ENCODE results near the gene NFATC1. TPM values are rescaled to one million over a fixed set of nuclear protein-coding genes. Genes with fewer than 3 reads are reported as not detected.

The NFATC1 gene
- total RNA-seq, 6 donors from 2014 or later = 13.6 to 39.5 (median 20.3) TPM

DNA sequence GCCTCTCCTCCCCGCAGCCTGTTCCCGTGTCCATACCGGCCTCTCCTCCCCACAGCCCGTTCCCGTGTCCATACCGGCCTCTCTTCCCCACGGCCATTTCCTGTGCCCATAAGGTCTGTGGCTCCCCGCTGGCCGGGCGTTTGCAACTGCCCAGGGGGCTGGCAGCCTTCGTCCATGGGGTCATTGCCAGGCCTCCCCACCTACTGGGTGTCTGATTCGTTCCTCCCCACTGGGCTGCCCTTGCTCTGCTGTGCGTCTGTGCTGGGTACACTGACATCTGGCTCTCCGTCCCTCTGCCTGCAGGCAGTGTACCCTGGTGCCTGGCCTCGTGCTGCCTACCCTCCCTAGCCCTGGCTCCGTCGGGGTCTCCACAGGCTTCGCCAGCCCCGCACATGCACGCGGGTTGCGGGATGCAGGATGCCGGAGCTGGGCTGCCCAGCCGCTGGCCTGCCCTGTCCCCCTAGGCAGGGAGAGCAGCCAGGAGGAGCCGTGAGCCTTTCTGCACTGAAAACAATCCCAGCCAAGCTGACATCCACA lies 67.8 kb downstream of the NFATC1 start:
- 82 to 94% methylated on average over 15 to 25 of the region's 25 CpGs for WGBS, 2 donors
- H3K4me1 ChIP-seq = peaks cover 10 to 30% (median 16%) of the 10 kb centered on the region in 4 donors
- H3K27ac ChIP-seq = no peak overlapping the region
- H3K27me3 ChIP-seq = no peaks in the 10 kb centered on the region
- no peak for ATAC-seq (ENCODE audit: low FRiP score in 2 of 2)
- H3K4me3 ChIP-seq = no peak overlapping the region
- no peaks in the 10 kb centered on the region for H3K9me3 ChIP-seq
- H3K36me3 ChIP-seq = peaks cover 0 to 43% (median 24%) of the 10 kb centered on the region in 4 donors
- peak in 1 of 2 donors; percentile 66 for DNase-seq
- TF ChIP-seq EP300 (IDR thresholded peaks at IDR 0.05) = no peak
- TF ChIP-seq POLR2AphosphoS5 (IDR thresholded peaks at IDR 0.05) = no peak
- TF ChIP-seq POLR2A (IDR thresholded peaks at IDR 0.05) = no peak
- TF ChIP-seq CTCF (IDR thresholded peaks at IDR 0.05) = no peak

DNA sequence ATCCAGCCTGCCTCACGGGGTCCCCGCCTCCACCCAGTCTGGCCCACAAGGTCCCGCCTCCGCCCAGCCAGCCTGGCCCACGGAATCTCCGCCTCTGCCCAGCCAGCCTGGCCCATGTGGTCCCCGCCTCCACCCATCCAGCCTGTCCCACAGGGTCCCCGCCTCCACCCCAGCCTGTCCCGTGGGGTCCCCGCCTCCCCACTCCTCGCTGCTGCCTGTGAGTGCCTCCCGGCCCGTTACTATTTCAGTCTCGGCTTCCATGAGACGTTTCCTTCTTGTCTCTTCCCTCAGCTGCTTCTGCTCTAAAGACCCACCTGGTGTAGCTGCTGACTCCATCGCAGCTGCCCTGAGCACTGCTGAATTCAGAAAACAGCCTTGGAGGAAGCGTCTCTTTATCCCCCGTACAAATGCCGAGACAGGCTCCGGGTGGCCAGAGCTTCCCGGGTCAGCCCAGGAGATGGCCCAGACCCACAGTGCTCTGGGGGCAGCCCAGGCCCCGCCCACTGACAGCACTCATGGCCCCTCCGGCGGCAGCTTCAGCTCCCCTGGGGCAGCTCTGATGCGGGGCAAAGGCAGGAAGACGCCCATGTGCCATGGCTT lies 69.8 kb downstream of the NFATC1 start:
- Histone ChIP-seq H3K36me3 (peaks cover 0 to 61% (median 38%) of the 10 kb centered on the region in 4 donors), H3K27me3 (no peaks in the 10 kb centered on the region), H3K27ac (peak overlapping the region in 2 of 4 donors; percentile 35 to 47), H3K4me3 (no peak overlapping the region), H3K4me1 (peaks cover 0 to 11% (median 1%) of the 10 kb centered on the region in 4 donors), H3K9me3 (no peaks in the 10 kb centered on the region)
- ATAC-seq (ENCODE audit: low FRiP score in 2 of 2) (peak; percentile 11 to 45), DNase-seq (peak in 1 of 2 donors; percentile 77)
- WGBS, 2 donors = 57 to 60% methylated on average over 16 to 24 of the region's 26 CpGs
- TF ChIP-seq POLR2A (IDR thresholded peaks at IDR 0.05) = no peak
- no peak for TF ChIP-seq POLR2AphosphoS5 (IDR thresholded peaks at IDR 0.05)
- TF ChIP-seq CTCF (IDR thresholded peaks at IDR 0.05) = no peak
- TF ChIP-seq EP300 (IDR thresholded peaks at IDR 0.05) = no peak

DNA sequence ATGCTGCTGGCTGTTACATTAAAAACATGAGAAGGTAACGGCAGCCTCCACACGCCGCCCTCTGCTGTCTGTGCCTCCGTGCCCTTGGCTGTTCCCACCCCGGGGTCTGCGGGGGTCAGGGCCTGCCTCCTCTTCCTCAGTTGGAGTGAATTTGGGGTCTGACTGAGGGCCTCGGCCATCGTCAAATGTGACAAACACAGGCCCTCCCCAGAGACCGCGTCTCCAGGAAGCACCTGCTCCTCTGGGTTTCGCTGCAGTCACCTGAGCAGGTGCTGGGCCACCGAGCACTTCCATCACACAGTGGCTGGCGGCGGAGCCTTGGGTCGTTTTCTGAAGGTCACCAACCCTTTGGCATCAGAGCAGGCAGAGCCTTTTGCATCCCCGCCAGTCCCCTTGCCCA lies 70.9 kb downstream of the NFATC1 start:
- no peak overlapping the region for H3K27ac ChIP-seq
- no peaks in the 10 kb centered on the region for H3K9me3 ChIP-seq
- peaks cover 0 to 5% (median 1%) of the 10 kb centered on the region in 4 donors for H3K4me1 ChIP-seq
- no peak overlapping the region for H3K4me3 ChIP-seq
- WGBS, 2 donors = 85 to 93% methylated on average over 10 to 16 of the region's 16 CpGs
- DNase-seq = peak in 1 of 2 donors; percentile 62
- no peak for ATAC-seq (ENCODE audit: low FRiP score in 2 of 2)
- TF ChIP-seq CTCF (IDR thresholded peaks at IDR 0.05) (no peak), EP300 (IDR thresholded peaks at IDR 0.05) (no peak), POLR2A (IDR thresholded peaks at IDR 0.05) (no peak), POLR2AphosphoS5 (IDR thresholded peaks at IDR 0.05) (no peak)
- H3K27me3 ChIP-seq = no peaks in the 10 kb centered on the region
- peaks cover 0 to 64% (median 38%) of the 10 kb centered on the region in 4 donors for H3K36me3 ChIP-seq

- ATAC-seq (ENCODE audit: low FRiP score in 2 of 2) (no peak), DNase-seq (peak in 1 of 2 donors; percentile 79)
- WGBS, 2 donors = 95 to 98% methylated on average over 22 to 33 of the region's 33 CpGs
- TF ChIP-seq POLR2AphosphoS5 (IDR thresholded peaks at IDR 0.05) (no peak), POLR2A (IDR thresholded peaks at IDR 0.05) (no peak), CTCF (IDR thresholded peaks at IDR 0.05) (no peak), EP300 (IDR thresholded peaks at IDR 0.05) (no peak)
- Histone ChIP-seq H3K4me3 (no peak overlapping the region), H3K4me1 (peaks cover 0 to 5% (median 1%) of the 10 kb centered on the region in 4 donors), H3K9me3 (no peaks in the 10 kb centered on the region), H3K36me3 (peaks cover 0 to 59% (median 37%) of the 10 kb centered on the region in 4 donors), H3K27me3 (no peaks in the 10 kb centered on the region), H3K27ac (no peak overlapping the region)
Observed at GRCh38 chr18:79467126-79467525, 71.4 kb downstream of the NFATC1 start.
